Measurements from ENCODE around the gene CCDC85B.

Gene CCDC85B

DNA sequence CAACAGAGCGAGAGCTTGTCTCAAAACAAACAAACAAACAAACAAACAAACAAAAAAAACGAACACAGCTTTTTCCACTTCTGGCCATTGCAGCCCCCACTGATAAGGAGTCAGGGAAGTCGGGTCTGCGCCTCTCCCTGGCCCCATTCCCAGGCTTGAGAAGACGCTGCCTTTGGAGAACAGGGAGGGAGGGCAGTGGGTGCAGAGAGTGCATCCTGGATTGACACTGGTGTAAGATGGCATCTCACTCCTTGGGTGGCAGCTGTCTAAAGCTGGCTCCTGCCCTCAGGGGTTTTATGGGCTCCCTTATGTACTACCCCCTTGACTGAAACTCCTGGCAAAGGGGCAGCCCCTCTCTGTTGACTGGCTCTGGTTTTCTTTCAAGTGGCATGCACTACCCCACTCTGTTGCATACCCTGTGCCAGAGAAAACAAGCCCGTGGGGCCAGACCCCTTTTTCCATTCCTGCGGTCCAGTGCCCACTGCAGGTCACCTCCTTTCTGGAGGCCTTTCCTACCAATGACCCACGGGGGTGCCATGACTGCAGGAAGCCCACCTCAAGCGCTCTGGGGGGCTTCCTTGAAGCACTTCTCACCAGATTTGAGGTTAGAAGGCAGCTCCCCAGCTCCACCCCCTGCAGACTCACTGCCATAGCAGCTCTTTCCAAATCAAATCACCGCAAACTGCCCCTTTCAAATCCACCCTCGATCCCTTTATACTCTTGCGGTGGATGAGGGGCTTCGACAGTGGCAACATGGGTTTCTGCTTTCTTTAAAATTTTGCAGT lies 41.5 kb downstream of the CCDC85B start:
- DNase-seq (ENCODE audit: insufficient read length) (no peak), FAIRE-seq (no peak)
- no peak for TF ChIP-seq POLR2A (IDR thresholded peaks at IDR 0.05; ENCODE audit: low read depth, low read length)
- TF ChIP-seq POLR2AphosphoS5 (IDR thresholded peaks at IDR 0.05; ENCODE audit: low read depth, low read length) = no peak
- TF ChIP-seq TAF1 (IDR thresholded peaks at IDR 0.05; ENCODE audit: borderline replicate concordance, low read depth, low read length) = no peak

DNA sequence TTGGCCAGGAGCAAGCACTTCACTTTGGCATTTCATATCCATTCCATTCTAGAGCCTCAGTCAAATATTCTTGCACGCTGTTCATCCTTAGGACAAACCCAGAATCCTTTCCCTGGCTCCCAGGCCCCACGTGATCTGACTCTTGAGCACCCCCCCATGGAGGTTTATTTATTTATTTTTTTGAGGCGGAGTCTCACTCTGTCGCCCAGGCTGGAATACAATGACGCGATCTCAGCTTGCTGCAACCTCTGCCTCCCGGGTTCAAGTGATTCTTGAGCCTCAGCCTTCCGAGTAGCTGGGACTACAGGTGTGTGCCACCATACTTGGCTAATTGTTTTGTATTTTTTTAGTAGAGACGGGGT lies 42.1 kb downstream of the CCDC85B start:
- no peak for DNase-seq (ENCODE audit: insufficient read length)
- TF ChIP-seq POLR2A (IDR thresholded peaks at IDR 0.05; ENCODE audit: low read depth, low read length) (no peak), TAF1 (IDR thresholded peaks at IDR 0.05; ENCODE audit: borderline replicate concordance, low read depth, low read length) (no peak), POLR2AphosphoS5 (IDR thresholded peaks at IDR 0.05; ENCODE audit: low read depth, low read length) (no peak)
- no peak for FAIRE-seq

DNA sequence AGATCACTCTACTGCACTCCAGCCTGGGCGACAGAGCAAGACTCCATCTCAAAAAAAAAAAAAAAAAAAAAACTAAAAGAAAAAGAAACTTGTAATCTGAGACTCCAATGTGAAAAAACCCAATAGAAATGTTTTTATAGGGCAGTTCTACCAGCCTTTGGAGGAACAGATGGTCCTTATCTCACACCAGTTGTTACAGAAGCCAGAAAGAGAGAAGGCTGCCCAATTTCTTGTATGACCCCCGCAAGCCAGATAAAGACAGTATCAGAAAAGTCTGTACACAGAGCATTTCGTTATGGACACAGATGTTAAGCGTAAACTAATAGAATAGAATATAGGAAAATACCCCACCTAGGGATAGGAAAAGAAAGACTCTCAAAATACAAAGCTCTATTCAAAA lies 43.5 kb downstream of the CCDC85B start:
- FAIRE-seq = no peak

DNA sequence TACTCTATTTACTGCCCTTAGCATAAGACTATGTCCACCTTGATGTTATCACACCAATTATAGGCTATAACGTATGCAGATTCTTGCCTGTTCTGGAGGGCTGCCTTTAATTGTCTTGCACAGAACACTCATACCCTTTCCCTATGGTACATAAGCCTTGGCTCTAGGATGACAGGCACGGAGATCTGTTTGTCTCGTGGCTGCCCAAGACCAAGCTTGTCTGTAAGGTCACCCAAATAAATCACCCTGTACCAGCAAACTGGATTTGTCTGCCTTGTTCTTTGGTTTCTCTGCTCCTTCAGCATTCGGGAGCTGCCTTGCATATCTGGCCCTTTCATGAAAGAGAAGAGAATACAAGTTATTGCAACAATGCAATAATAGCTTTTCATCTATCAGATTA lies 47.3 kb downstream of the CCDC85B start:
- DNase-seq (ENCODE audit: insufficient read length) = no peak
- FAIRE-seq = no peak
- TF ChIP-seq TAF1 (IDR thresholded peaks at IDR 0.05; ENCODE audit: borderline replicate concordance, low read depth, low read length) = no peak
- TF ChIP-seq POLR2A (IDR thresholded peaks at IDR 0.05; ENCODE audit: low read depth, low read length) = no peak
- no peak for TF ChIP-seq POLR2AphosphoS5 (IDR thresholded peaks at IDR 0.05; ENCODE audit: low read depth, low read length)

More for the DNA sequence above, 43.5 kb downstream of the CCDC85B start:
- no peak for DNase-seq (ENCODE audit: insufficient read length)
- TF ChIP-seq POLR2A (IDR thresholded peaks at IDR 0.05; ENCODE audit: low read depth, low read length) (no peak), POLR2AphosphoS5 (IDR thresholded peaks at IDR 0.05; ENCODE audit: low read depth, low read length) (no peak), TAF1 (IDR thresholded peaks at IDR 0.05; ENCODE audit: borderline replicate concordance, low read depth, low read length) (no peak)

Measured in GM12892 (cell line).